HepG2 (cell line): ENCODE results near the gene ZMIZ1. TPM values are rescaled to one million over a fixed set of nuclear protein-coding genes. Genes with fewer than 3 reads are reported as not detected.
A peak's percentile ranks its signal among the peaks of the same experiment; 100 is the strongest.

Source experiments
- HNF4A ChIP-seq: sonication (generic); formaldehyde crosslinking; IDR thresholded peaks from 2 replicates; pipeline ENCODE4 v1.4.0; 2020; ENCODE audit warnings: missing genetic modification reagents
- PHB2 ChIP-seq: fragments of 450-650 bp; IDR thresholded peaks from 2 replicates; pipeline ENCODE4 v1.6.1; 2018; ENCODE audit not compliant: partially characterized antibody
- RAD21 ChIP-seq: fragments of 450-650 bp; formaldehyde crosslinking; IDR thresholded peaks from 2 replicates; pipeline ENCODE4 v1.5.0; 2020; ENCODE audit warnings: mild to moderate bottlenecking
- RFXAP ChIP-seq: sonication (generic); formaldehyde crosslinking; IDR thresholded peaks from 2 replicates; pipeline ENCODE4 v1.4.0; 2020; ENCODE audit warnings: missing genetic modification reagents, borderline replicate concordance
- TBX2 ChIP-seq: sonication (generic); formaldehyde crosslinking; IDR thresholded peaks from 2 replicates; pipeline ENCODE4 v1.5.0; 2020; ENCODE audit warnings: missing genetic modification reagents, mild to moderate bottlenecking, borderline replicate concordance
- ZBTB7B ChIP-seq: sonication (generic); formaldehyde crosslinking; IDR thresholded peaks from 2 replicates; pipeline ENCODE4 v1.4.0; 2020; ENCODE audit warnings: missing genetic modification reagents
- ZNF333 ChIP-seq: sonication (generic); formaldehyde crosslinking; IDR thresholded peaks from 2 replicates; pipeline ENCODE4 v1.4.0; 2020; ENCODE audit warnings: mild to moderate bottlenecking, missing genetic modification reagents, borderline replicate concordance
- ZNF407 ChIP-seq: sonication (generic); formaldehyde crosslinking; IDR thresholded peaks from one replicate; pipeline ENCODE4 v1.5.1; 2020; ENCODE audit warnings: mild to moderate bottlenecking, missing genetic modification reagents; ENCODE audit errors: not compliant biosample characterization
- polyA plus RNA-seq, 8 experiments: library from polyadenylated mRNA; depleted of rRNA in 3 of 8; stranded (reverse) in 7 of 8; unstranded in 1 of 8; fragments of >200 nt; fragmentation: Illumina TruSeq in 4 of 8; extraction: Trizol in 4 of 8; gene quantifications; 2 replicates each; pipeline versions ENCODE4 v1.2.1 to v1.2.3, GENCODE V29; 2011 to 2016; ENCODE audit warnings: low read depth in 4 of 8, missing spikeins in 1 of 8, mixed read lengths in 1 of 8; ENCODE audit not compliant: insufficient read depth in 1 of 8
- total RNA-seq, 5 experiments: library from RNA; depleted of rRNA; stranded (reverse); fragments of >200 nt; fragmentation: Illumina TruSeq; extraction: Trizol; gene quantifications; 2 replicates each; pipeline ENCODE4 v1.2.3, GENCODE V29; 2016; ENCODE audit warnings: low read depth in 1 of 5
- TF ChIP-seq, protein P1 (sequence below): sonication (generic); formaldehyde crosslinking; IDR thresholded peaks from 2 replicates; pipeline ENCODE4 v1.4.0; 2020; ENCODE audit warnings: missing genetic modification reagents
- TF ChIP-seq, protein P2 (sequence below): sonication (generic); formaldehyde crosslinking; IDR thresholded peaks from 2 replicates; pipeline ENCODE4 v1.4.0; 2020; ENCODE audit warnings: mild to moderate bottlenecking, missing genetic modification reagents, borderline replicate concordance
- TF ChIP-seq, protein P3 (sequence below): sonication (generic); formaldehyde crosslinking; IDR thresholded peaks from 2 replicates; pipeline ENCODE4 v1.8.1; 2022; ENCODE audit warnings: low read depth, mild to moderate bottlenecking, missing genetic modification reagents

ZMIZ1 gene
- total and polyA plus RNA-seq, 2 of the 13 experiments (the other 11 are each of a cell fraction or from before 2014, with no cell fraction given) = 5.3 to 10.2 TPM

- TF ChIP-seq, protein P1, sequence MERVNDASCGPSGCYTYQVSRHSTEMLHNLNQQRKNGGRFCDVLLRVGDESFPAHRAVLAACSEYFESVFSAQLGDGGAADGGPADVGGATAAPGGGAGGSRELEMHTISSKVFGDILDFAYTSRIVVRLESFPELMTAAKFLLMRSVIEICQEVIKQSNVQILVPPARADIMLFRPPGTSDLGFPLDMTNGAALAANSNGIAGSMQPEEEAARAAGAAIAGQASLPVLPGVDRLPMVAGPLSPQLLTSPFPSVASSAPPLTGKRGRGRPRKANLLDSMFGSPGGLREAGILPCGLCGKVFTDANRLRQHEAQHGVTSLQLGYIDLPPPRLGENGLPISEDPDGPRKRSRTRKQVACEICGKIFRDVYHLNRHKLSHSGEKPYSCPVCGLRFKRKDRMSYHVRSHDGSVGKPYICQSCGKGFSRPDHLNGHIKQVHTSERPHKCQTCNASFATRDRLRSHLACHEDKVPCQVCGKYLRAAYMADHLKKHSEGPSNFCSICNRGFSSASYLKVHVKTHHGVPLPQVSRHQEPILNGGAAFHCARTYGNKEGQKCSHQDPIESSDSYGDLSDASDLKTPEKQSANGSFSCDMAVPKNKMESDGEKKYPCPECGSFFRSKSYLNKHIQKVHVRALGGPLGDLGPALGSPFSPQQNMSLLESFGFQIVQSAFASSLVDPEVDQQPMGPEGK (CRISPR knock-in tag) = 0 out of 2 replicates have a peak, but pooled peaks have one; percentile 16
- TF ChIP-seq RAD21 (0 out of 2 replicates have a peak, but pooled peaks have one; percentile 10), HNF4A (CRISPR knock-in tag) (peak; percentile 35; the same call in 1 of the 2 replicates), ZBTB7B (CRISPR knock-in tag) (no peak), TBX2 (CRISPR knock-in tag) (peak; percentile 77), RFXAP (no peak), ZNF333 (CRISPR knock-in tag) (no peak), ZNF407 (CRISPR knock-in tag) (no peak), PHB2 (no peak)
- TF ChIP-seq, protein P2, sequence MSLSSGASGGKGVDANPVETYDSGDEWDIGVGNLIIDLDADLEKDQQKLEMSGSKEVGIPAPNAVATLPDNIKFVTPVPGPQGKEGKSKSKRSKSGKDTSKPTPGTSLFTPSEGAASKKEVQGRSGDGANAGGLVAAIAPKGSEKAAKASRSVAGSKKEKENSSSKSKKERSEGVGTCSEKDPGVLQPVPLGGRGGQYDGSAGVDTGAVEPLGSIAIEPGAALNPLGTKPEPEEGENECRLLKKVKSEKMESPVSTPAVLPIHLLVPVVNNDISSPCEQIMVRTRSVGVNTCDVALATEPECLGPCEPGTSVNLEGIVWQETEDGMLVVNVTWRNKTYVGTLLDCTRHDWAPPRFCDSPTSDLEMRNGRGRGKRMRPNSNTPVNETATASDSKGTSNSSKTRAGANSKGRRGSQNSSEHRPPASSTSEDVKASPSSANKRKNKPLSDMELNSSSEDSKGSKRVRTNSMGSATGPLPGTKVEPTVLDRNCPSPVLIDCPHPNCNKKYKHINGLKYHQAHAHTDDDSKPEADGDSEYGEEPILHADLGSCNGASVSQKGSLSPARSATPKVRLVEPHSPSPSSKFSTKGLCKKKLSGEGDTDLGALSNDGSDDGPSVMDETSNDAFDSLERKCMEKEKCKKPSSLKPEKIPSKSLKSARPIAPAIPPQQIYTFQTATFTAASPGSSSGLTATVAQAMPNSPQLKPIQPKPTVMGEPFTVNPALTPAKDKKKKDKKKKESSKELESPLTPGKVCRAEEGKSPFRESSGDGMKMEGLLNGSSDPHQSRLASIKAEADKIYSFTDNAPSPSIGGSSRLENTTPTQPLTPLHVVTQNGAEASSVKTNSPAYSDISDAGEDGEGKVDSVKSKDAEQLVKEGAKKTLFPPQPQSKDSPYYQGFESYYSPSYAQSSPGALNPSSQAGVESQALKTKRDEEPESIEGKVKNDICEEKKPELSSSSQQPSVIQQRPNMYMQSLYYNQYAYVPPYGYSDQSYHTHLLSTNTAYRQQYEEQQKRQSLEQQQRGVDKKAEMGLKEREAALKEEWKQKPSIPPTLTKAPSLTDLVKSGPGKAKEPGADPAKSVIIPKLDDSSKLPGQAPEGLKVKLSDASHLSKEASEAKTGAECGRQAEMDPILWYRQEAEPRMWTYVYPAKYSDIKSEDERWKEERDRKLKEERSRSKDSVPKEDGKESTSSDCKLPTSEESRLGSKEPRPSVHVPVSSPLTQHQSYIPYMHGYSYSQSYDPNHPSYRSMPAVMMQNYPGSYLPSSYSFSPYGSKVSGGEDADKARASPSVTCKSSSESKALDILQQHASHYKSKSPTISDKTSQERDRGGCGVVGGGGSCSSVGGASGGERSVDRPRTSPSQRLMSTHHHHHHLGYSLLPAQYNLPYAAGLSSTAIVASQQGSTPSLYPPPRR (CRISPR knock-in tag) = no peak
- TF ChIP-seq, protein P3, sequence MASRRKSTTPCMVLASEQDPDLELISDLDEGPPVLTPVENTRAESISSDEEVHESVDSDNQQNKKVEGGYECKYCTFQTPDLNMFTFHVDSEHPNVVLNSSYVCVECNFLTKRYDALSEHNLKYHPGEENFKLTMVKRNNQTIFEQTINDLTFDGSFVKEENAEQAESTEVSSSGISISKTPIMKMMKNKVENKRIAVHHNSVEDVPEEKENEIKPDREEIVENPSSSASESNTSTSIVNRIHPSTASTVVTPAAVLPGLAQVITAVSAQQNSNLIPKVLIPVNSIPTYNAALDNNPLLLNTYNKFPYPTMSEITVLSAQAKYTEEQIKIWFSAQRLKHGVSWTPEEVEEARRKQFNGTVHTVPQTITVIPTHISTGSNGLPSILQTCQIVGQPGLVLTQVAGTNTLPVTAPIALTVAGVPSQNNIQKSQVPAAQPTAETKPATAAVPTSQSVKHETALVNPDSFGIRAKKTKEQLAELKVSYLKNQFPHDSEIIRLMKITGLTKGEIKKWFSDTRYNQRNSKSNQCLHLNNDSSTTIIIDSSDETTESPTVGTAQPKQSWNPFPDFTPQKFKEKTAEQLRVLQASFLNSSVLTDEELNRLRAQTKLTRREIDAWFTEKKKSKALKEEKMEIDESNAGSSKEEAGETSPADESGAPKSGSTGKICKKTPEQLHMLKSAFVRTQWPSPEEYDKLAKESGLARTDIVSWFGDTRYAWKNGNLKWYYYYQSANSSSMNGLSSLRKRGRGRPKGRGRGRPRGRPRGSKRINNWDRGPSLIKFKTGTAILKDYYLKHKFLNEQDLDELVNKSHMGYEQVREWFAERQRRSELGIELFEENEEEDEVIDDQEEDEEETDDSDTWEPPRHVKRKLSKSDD (CRISPR knock-in tag) = no peak
Observed at GRCh38 chr10:79184145-79184625, 115.4 kb downstream of the ZMIZ1 start (continued).
